Spleen (tissue), 7 donors: Measurements from ENCODE around the gene TUBGCP2.

ENCODE experiments used
- CTCF ChIP-seq, 11 experiments: fragments of 200-600 bp in 7 of 11; fragments of 450-650 bp in 4 of 11; sonication (generic) in 4 of 11; IDR thresholded peaks in 8 of 11; conservative IDR thresholded peaks in 3 of 11; 1 replicate in 7 of 11; 2 replicates in 4 of 11; pipeline versions ENCODE4 v1.4.0 to v1.8.0; 2016 to 2021; ENCODE audit warnings: antibody characterized with exemption in 11 of 11, inconsistent platforms in 4 of 11, mild to moderate bottlenecking in 1 of 11
- POLR2AphosphoS5 ChIP-seq, 3 donors: sonication (generic); formaldehyde crosslinking; IDR thresholded peaks; one replicate each; pipeline ENCODE4 v1.5.1; 2017; ENCODE audit warnings: antibody characterized with exemption in 3 of 3
- donor health status: DM: no; HTN: no; CAD: no; lungs with moderate emphysema.
- donor health status: DM: no; HTN: no; CAD: no.
- donor health status: DM: no; HTN: no; CAD: no.

- no peak for TF ChIP-seq CTCF (IDR thresholded peaks at IDR 0.05 in 8 of 11, conservative IDR thresholded peaks at IDR 0.05 in 3 of 11)
- no peak for TF ChIP-seq POLR2AphosphoS5 (IDR thresholded peaks at IDR 0.05)
Measured at GRCh38 chr10:133313192-133313591, 4.5 kb upstream of the TUBGCP2 start.
